Measurements from ENCODE around the gene LRIG3.

GRCh38 chr12:58939399-58940100 is 19.2 kb upstream of the LRIG3 start:
- TF ChIP-seq CTCF (IDR thresholded peaks at IDR 0.05; ENCODE audit: extremely low read depth in 1 of 2, insufficient read depth in 1 of 2, low read depth in 1 of 2, low read length in 2 of 2) (no peak), POLR2A (IDR thresholded peaks at IDR 0.05; ENCODE audit: low read depth, low read length) (no peak), MAX (IDR thresholded peaks at IDR 0.05; ENCODE audit: insufficient read depth, insufficient read length) (no peak)

Measured in endothelial cell of umbilical vein (primary cell).